Upper lobe of left lung (tissue), 6 donors: ENCODE data around the gene SPSB2. TPM values are rescaled to one million over a fixed set of nuclear protein-coding genes. Genes with fewer than 3 reads are reported as not detected.
A peak's percentile ranks its signal among the peaks of the same experiment; 100 is the strongest.

Experiments
- ATAC-seq, 2 donors: fragments of 200-7000 bp; cut with Tn5 transposase; one replicate each; pipeline ENCODE4 v1.9.1; 2022; ENCODE audit warnings: mild to moderate bottlenecking in 2 of 2, moderate library complexity in 2 of 2; ENCODE audit not compliant: low FRiP score in 2 of 2
- DNase-seq, 2 donors: peaks; one replicate each; pipeline ENCODE4 v3.0.0-alpha.2; 2019 to 2020
- H3K27ac ChIP-seq, 4 donors: fragments of 200-600 bp; sonication (generic); one replicate each; pipeline ENCODE4 v1.5.1; 2016 to 2019
- H3K27me3 ChIP-seq, 4 donors: fragments of 200-600 bp; sonication (generic); one replicate each; pipeline ENCODE4 v1.5.1; 2017 to 2019
- H3K36me3 ChIP-seq, 4 donors: fragments of 200-600 bp; sonication (generic); one replicate each; pipeline ENCODE4 v1.5.1; 2016 to 2019
- H3K4me1 ChIP-seq, 4 donors: fragments of 200-600 bp; sonication (generic); one replicate each; pipeline ENCODE4 v1.5.1; 2018 to 2019
- H3K4me3 ChIP-seq, 4 donors: fragments of 200-600 bp; sonication (generic); one replicate each; pipeline ENCODE4 v1.5.1; 2017 to 2019; ENCODE audit warnings: mild to moderate bottlenecking in 2 of 4, moderate library complexity in 1 of 4
- H3K9me3 ChIP-seq, 4 donors: fragments of 200-600 bp; sonication (generic); one replicate each; pipeline ENCODE4 v1.5.1; 2018 to 2019
- CTCF ChIP-seq, 6 experiments: fragments of 450-650 bp in 4 of 6; fragments of 200-600 bp in 2 of 6; sonication (generic) in 2 of 6; IDR thresholded peaks; one replicate each; pipeline ENCODE4 v1.5.1; 2016 to 2019; ENCODE audit warnings: antibody characterized with exemption in 6 of 6
- EP300 ChIP-seq, 4 donors: sonication (generic); formaldehyde crosslinking; IDR thresholded peaks; one replicate each; pipeline ENCODE4 v1.5.1; 2017; ENCODE audit warnings: antibody characterized with exemption in 4 of 4, control low read depth in 2 of 4
- POLR2A ChIP-seq, 4 donors: fragments of 450-650 bp; IDR thresholded peaks; one replicate each; pipeline ENCODE4 v1.5.1; 2016 to 2017; ENCODE audit warnings: antibody characterized with exemption in 4 of 4, mild to moderate bottlenecking in 2 of 4
- POLR2AphosphoS5 ChIP-seq, 2 donors: sonication (generic); formaldehyde crosslinking; IDR thresholded peaks; one replicate each; pipeline ENCODE4 v1.5.1; 2017; ENCODE audit warnings: antibody characterized with exemption in 2 of 2
- WGBS, 2 donors: methylation state at CpG; one replicate each; pipeline ENCODE4 v1.1.5; 2017 to 2018; 5-methylcytosine and 5-hydroxymethylcytosine counted together
- total RNA-seq, 6 donors: library from RNA; depleted of rRNA in 4 of 6; stranded (reverse); fragments of >200 nt in 4 of 6; gene quantifications; one replicate each; pipeline versions ENCODE4 v1.1.0 to v1.2.1, GENCODE V29; 2016 to 2021
- donor health status: DM: no; HTN: no; CAD: no; lungs with moderate emphysema.
- donor health status: DM: no; HTN: yes; CAD: no; lungs with severe emphysema.

Gene SPSB2
- total RNA-seq, 6 donors from 2014 or later = 27.7 to 63.3 (median 35.0) TPM

GRCh38 chr12:6904280-6905276, 31.5 kb upstream of the SPSB2 start, which contains the start of gene LRRC23:
Gene LRRC23, plus strand, starts transcription at chr12:6904822. Its CDS starts 812 bp downstream, at chr12:6905634.
- Histone ChIP-seq H3K27ac (peak within 1 kb of the TSS; percentile 68 to 89 (median 83)), H3K4me3 (peak within 1 kb of the TSS; percentile 43 to 65 (median 58)), H3K4me1 (peaks cover 11 to 19% (median 18%) of the 10 kb centered on the region in 4 donors), H3K27me3 (no peaks in the 10 kb centered on the region), H3K9me3 (no peaks in the 10 kb centered on the region), H3K36me3 (peaks cover 0 to 4% (median 0%) of the 10 kb centered on the region in 4 donors)
- TF ChIP-seq POLR2A (IDR thresholded peaks at IDR 0.05) (peak in 3 of 4 donors; percentile 38 to 70 (median 45)), CTCF (IDR thresholded peaks at IDR 0.05) (peak in 1 of 6 experiments; percentile 5), EP300 (IDR thresholded peaks at IDR 0.05) (no peak), POLR2AphosphoS5 (IDR thresholded peaks at IDR 0.05) (peak; percentile 79 to 84)
- 5 to 6% methylated on average over 34 of the region's 34 CpGs for WGBS, 2 donors
- peak; percentile 95 to 98 for DNase-seq
- peak; percentile 96 to 98 for ATAC-seq

GRCh38 chr12:6903722-6904121, 30.6 kb upstream of the SPSB2 start:
- TF ChIP-seq EP300 (IDR thresholded peaks at IDR 0.05) (no peak), CTCF (IDR thresholded peaks at IDR 0.05) (no peak), POLR2A (IDR thresholded peaks at IDR 0.05) (no peak), POLR2AphosphoS5 (IDR thresholded peaks at IDR 0.05) (no peak)
- ATAC-seq (no peak), DNase-seq (no peak)
- Histone ChIP-seq H3K27me3 (no peaks in the 10 kb centered on the region), H3K9me3 (no peaks in the 10 kb centered on the region), H3K4me1 (peaks cover 15 to 27% (median 20%) of the 10 kb centered on the region in 4 donors), H3K27ac (peak overlapping the region in 1 of 4 donors; percentile 87), H3K4me3 (no peak overlapping the region), H3K36me3 (peaks cover 0 to 4% (median 0%) of the 10 kb centered on the region in 4 donors)
- 52 to 65% methylated on average over 1 of the region's 1 CpG for WGBS, 2 donors

- WGBS, 2 donors = 72 to 85% methylated on average over 4 of the region's 4 CpGs
- Histone ChIP-seq H3K27ac (no peak overlapping the region), H3K9me3 (no peaks in the 10 kb centered on the region), H3K36me3 (peaks cover 0 to 4% (median 0%) of the 10 kb centered on the region in 4 donors), H3K4me1 (peaks cover 15 to 27% (median 20%) of the 10 kb centered on the region in 4 donors), H3K27me3 (no peaks in the 10 kb centered on the region), H3K4me3 (no peak overlapping the region)
- ATAC-seq (no peak), DNase-seq (no peak)
- TF ChIP-seq EP300 (IDR thresholded peaks at IDR 0.05) (no peak), POLR2AphosphoS5 (IDR thresholded peaks at IDR 0.05) (no peak), CTCF (IDR thresholded peaks at IDR 0.05) (no peak), POLR2A (IDR thresholded peaks at IDR 0.05) (no peak)
Measured at GRCh38 chr12:6902448-6902847, 29.3 kb upstream of the SPSB2 start.

GRCh38 chr12:6899837-6900519, 26.9 kb upstream of the SPSB2 start:
- no peak overlapping the region for H3K27ac ChIP-seq
- no peak overlapping the region for H3K4me3 ChIP-seq
- TF ChIP-seq POLR2AphosphoS5 (IDR thresholded peaks at IDR 0.05) (no peak), EP300 (IDR thresholded peaks at IDR 0.05) (no peak), CTCF (IDR thresholded peaks at IDR 0.05) (no peak), POLR2A (IDR thresholded peaks at IDR 0.05) (no peak)
- 39 to 43% methylated on average over 10 of the region's 10 CpGs for WGBS, 2 donors
- no peaks in the 10 kb centered on the region for H3K27me3 ChIP-seq
- peaks cover 11 to 23% (median 15%) of the 10 kb centered on the region in 4 donors for H3K4me1 ChIP-seq
- no peaks in the 10 kb centered on the region for H3K9me3 ChIP-seq
- H3K36me3 ChIP-seq = no peaks in the 10 kb centered on the region
- ATAC-seq = peak; percentile 44 to 62
- DNase-seq = peak in 1 of 2 donors; percentile 54
